ENCODE measurements around the gene THADA. TPM values are rescaled to one million over a fixed set of nuclear protein-coding genes. Genes with fewer than 3 reads are reported as not detected.

THADA gene
- total RNA-seq, 1 experiment from 2014 or later, result 27.5 TPM

DNA sequence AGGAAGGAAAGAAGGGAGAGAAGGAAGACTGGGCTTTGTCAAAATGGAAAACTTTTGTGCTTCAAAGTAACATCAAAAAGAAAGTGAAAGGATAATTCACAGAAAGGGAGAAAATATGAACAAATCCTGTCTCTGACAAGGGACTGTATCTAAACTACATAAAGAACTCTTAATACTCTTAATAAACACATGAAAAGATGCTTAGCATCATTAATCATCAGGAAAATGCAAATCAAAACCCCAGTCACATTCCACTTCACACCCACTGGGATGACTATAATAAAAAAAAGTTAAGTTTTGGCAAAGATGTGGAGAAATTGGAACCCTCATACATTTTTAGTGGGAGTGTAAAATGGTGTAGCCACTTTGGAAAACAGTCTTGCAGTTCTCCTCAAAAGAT, 357.7 kb downstream of the THADA start:
- DNase-seq (ENCODE audit: low spot score) (no peak), ATAC-seq (no peak)
- H3K27ac Mint-ChIP-seq, result no peak overlapping the region
- H3K27me3 Mint-ChIP-seq (ENCODE audit: low read depth), result no peaks in the 10 kb centered on the region
- H3K4me1 Mint-ChIP-seq, result peaks cover 7% of the 10 kb centered on the region
- no peaks in the 10 kb centered on the region for H3K36me3 Mint-ChIP-seq
- ChIA-PET CTCF (interaction anchor here (0.6 to 3.3 kb wide), 2 partner anchors 9 to 72 kb away, joined by 3 to 23 read pairs; partner anchors contain the start of gene ZFP36L2), POLR2A (no interaction called here)
- H3K9me3 Mint-ChIP-seq, result no peaks in the 10 kb centered on the region
- TF ChIP-seq NFATC4 (CRISPR knock-in tag; IDR thresholded peaks at IDR 0.05) (no peak), KAT7 (CRISPR knock-in tag; IDR thresholded peaks at IDR 0.05; ENCODE audit: borderline replicate concordance) (no peak), NFE2L1 (CRISPR knock-in tag; IDR thresholded peaks at IDR 0.05) (no peak), ATF1 (CRISPR knock-in tag; IDR thresholded peaks at IDR 0.05) (no peak), NR3C1 (CRISPR knock-in tag; conservative IDR thresholded peaks at IDR 0.05; ENCODE audit: low read depth) (no peak), ZNF263 (CRISPR knock-in tag; IDR thresholded peaks at IDR 0.05; ENCODE audit: low read depth) (no peak)
- TF ChIP-seq, protein P1, sequence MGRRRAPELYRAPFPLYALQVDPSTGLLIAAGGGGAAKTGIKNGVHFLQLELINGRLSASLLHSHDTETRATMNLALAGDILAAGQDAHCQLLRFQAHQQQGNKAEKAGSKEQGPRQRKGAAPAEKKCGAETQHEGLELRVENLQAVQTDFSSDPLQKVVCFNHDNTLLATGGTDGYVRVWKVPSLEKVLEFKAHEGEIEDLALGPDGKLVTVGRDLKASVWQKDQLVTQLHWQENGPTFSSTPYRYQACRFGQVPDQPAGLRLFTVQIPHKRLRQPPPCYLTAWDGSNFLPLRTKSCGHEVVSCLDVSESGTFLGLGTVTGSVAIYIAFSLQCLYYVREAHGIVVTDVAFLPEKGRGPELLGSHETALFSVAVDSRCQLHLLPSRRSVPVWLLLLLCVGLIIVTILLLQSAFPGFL (CRISPR knock-in tag; IDR thresholded peaks at IDR 0.05; ENCODE audit: borderline replicate concordance), result no peak
- no peak overlapping the region for H3K4me3 Mint-ChIP-seq

DNA sequence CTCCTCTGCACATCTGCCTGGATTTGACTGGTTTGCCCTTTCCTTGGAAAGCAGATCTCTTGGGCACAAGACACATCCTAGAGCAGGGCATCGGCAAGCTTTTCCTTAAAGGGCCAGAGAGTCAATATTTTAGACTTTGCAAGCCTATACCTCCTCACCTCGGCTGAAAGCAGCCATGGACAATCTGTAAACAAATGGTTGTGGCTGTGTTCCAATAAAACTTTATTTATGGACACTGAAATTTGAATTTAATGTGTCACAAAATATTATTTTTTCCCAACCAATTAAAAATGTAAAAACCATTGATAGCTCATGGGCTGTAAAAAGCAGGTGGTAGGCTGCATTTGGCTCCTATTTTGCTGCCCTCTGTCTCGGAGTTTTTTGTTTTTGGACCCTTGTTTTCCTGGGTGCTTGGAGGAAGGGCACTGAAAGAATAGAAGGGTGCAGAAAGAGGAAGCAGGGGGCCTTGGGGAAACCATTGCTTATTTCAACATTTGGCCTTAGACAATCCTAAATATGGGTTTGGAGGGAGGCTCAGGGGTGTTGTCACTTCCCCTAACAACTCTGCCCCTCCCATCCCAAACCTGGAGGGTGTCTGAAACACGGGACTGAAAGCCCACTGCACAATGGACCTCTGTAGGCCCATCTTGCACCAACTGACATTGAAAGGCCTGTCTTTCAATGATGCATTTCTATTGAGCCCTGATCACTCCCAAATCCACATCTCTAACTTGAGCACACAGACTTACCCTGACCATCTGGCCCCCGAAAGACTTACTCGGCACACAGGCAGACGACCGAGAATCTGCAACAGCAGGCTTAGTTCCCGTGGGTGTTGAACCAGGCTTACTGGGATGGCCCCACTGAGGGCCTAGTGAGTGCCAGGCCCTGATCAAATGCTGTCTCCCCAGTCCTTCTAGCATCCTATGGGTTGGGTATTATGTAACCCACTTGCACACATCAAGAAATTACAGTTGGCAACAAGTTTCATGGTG, 362.3 kb downstream of the THADA start:
- no peak for DNase-seq (ENCODE audit: low spot score)
- Mint-ChIP-seq H3K4me3 (no peak overlapping the region), H3K9me3 (no peaks in the 10 kb centered on the region), H3K4me1 (peaks cover 31% of the 10 kb centered on the region), H3K36me3 (no peaks in the 10 kb centered on the region), H3K27ac (no peak overlapping the region), H3K27me3 (ENCODE audit: low read depth) (no peaks in the 10 kb centered on the region)
- TF ChIP-seq HMGA2 (CRISPR knock-in tag; IDR thresholded peaks at IDR 0.05) (no peak), CREB1 (CRISPR knock-in tag; IDR thresholded peaks at IDR 0.05) (no peak), CREM (CRISPR knock-in tag; IDR thresholded peaks at IDR 0.05) (no peak), NFYB (CRISPR knock-in tag; conservative IDR thresholded peaks at IDR 0.05; ENCODE audit: low read depth) (no peak)
- TF ChIP-seq, protein P2, sequence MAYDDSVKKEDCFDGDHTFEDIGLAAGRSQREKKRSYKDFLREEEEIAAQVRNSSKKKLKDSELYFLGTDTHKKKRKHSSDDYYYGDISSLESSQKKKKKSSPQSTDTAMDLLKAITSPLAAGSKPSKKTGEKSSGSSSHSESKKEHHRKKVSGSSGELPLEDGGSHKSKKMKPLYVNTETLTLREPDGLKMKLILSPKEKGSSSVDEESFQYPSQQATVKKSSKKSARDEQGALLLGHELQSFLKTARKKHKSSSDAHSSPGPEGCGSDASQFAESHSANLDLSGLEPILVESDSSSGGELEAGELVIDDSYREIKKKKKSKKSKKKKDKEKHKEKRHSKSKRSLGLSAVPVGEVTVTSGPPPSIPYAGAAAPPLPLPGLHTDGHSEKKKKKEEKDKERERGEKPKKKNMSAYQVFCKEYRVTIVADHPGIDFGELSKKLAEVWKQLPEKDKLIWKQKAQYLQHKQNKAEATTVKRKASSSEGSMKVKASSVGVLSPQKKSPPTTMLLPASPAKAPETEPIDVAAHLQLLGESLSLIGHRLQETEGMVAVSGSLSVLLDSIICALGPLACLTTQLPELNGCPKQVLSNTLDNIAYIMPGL (CRISPR knock-in tag; IDR thresholded peaks at IDR 0.05), result no peak
- ChIA-PET CTCF (no interaction called here), POLR2A (no interaction called here)
- ATAC-seq, result no peak

DNA sequence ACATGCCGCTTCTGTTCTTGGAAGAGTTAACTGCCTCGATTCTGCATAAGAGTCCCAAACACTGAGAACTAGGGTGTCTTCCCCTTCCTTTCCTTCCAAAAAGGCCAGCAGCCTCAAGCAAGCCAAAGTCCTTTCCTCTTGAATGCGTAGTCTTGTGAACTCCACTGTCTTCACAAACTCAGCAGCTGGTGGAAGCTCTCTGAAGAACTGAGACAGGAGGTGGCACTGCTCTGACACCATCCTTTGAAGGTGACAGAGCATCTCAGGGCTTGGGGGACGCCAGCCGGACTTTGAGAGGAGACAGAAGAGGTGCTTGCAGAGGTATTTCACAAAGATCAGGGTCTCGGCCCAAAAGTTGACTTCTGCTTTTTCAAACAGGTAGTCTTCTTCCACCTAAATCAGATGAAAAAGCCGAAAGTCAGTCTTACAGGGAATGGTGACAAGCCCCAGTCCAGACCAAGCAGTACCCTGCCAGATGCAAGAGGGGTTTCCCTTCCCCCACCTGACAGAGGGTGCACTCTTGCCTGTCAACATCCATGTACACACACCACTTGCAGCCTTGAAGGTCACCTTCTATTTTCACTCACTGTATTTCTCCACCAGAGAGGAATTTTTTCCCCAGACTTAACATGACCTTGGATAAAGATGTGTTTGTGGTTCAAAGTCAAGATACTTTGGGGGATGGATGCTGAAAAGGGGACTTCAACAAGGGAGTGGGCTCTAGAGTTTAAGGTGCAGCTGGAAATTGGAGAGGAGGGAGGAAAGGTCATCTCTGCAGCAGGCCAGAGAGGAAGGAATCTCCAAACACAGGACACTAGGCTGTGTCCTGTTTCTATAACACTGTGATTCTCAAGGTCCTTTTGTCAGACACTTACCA, 364.6 kb downstream of the THADA start:
- ATAC-seq (no peak), DNase-seq (ENCODE audit: low spot score) (no peak)
- CTCF ChIA-PET, result interaction anchor here (1.6 to 5.1 kb wide), 2 partner anchors 9 to 253 kb away, joined by 8 to 23 read pairs; no protein-coding TSS in a partner anchor
- Mint-ChIP-seq H3K27ac (peak overlapping the region; percentile 84), H3K36me3 (no peaks in the 10 kb centered on the region), H3K4me1 (peaks cover 39% of the 10 kb centered on the region), H3K4me3 (no peak overlapping the region), H3K27me3 (ENCODE audit: low read depth) (no peaks in the 10 kb centered on the region), H3K9me3 (no peaks in the 10 kb centered on the region)
- TF ChIP-seq EMX1 (CRISPR knock-in tag; IDR thresholded peaks at IDR 0.05) (no peak), GABPB1 (CRISPR knock-in tag; IDR thresholded peaks at IDR 0.05) (no peak)
- TF ChIP-seq, protein P3, sequence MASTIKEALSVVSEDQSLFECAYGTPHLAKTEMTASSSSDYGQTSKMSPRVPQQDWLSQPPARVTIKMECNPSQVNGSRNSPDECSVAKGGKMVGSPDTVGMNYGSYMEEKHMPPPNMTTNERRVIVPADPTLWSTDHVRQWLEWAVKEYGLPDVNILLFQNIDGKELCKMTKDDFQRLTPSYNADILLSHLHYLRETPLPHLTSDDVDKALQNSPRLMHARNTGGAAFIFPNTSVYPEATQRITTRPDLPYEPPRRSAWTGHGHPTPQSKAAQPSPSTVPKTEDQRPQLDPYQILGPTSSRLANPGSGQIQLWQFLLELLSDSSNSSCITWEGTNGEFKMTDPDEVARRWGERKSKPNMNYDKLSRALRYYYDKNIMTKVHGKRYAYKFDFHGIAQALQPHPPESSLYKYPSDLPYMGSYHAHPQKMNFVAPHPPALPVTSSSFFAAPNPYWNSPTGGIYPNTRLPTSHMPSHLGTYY (CRISPR knock-in tag; IDR thresholded peaks at IDR 0.05), result no peak
- TF ChIP-seq, protein P4, sequence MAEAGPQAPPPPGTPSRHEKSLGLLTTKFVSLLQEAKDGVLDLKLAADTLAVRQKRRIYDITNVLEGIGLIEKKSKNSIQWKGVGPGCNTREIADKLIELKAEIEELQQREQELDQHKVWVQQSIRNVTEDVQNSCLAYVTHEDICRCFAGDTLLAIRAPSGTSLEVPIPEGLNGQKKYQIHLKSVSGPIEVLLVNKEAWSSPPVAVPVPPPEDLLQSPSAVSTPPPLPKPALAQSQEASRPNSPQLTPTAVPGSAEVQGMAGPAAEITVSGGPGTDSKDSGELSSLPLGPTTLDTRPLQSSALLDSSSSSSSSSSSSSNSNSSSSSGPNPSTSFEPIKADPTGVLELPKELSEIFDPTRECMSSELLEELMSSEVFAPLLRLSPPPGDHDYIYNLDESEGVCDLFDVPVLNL (CRISPR knock-in tag; IDR thresholded peaks at IDR 0.05; ENCODE audit: borderline replicate concordance, low read depth), result no peak
- POLR2A ChIA-PET, result no interaction called here
